Measurements from ENCODE around the gene PCP2.

The PCP2 gene

GRCh38 chr19:7607874-7608560 lies 25.5 kb downstream of the PCP2 start:
- intact Hi-C loops (cut with DNase I; ENCODE audit: low total_unique reads) = no loop called here
- Histone ChIP-seq H3K4me1 (no peaks in the 10 kb centered on the region), H3K27me3 (peaks cover 0 to 40% of the 10 kb centered on the region in 2 donors), H3K9me3 (no peaks in the 10 kb centered on the region), H3K27ac (no peak overlapping the region), H3K36me3 (peaks cover 0 to 38% (median 0%) of the 10 kb centered on the region in 3 donors), H3K4me3 (no peak overlapping the region)
- no peak for DNase-seq
- no peak for TF ChIP-seq CTCF (IDR thresholded peaks at IDR 0.05)

- TF ChIP-seq CTCF (IDR thresholded peaks at IDR 0.05) = no peak
- no peak overlapping the region for H3K27ac ChIP-seq
- H3K4me3 ChIP-seq = no peak overlapping the region
- H3K4me1 ChIP-seq = peaks cover 0 to 4% (median 0%) of the 10 kb centered on the region in 4 donors
- intact Hi-C loops (cut with DNase I; ENCODE audit: low total_unique reads) = no loop called here
- no peaks in the 10 kb centered on the region for H3K9me3 ChIP-seq
- H3K36me3 ChIP-seq = peaks cover 0 to 33% (median 0%) of the 10 kb centered on the region in 3 donors
- DNase-seq = no peak
- peaks cover 0 to 47% of the 10 kb centered on the region in 2 donors for H3K27me3 ChIP-seq
These were observed 26.2 kb downstream of the PCP2 start for GRCh38 chr19:7607212-7607873.

- H3K36me3 ChIP-seq = peaks cover 0 to 22% (median 0%) of the 10 kb centered on the region in 3 donors
- peaks cover 0 to 6% (median 0%) of the 10 kb centered on the region in 4 donors for H3K4me1 ChIP-seq
- H3K27ac ChIP-seq = no peak overlapping the region
- TF ChIP-seq CTCF (IDR thresholded peaks at IDR 0.05) = no peak
- no peaks in the 10 kb centered on the region for H3K9me3 ChIP-seq
- intact Hi-C loops (cut with DNase I; ENCODE audit: low total_unique reads) = no loop called here
- no peak overlapping the region for H3K4me3 ChIP-seq
- DNase-seq = no peak
- peaks cover 0 to 55% of the 10 kb centered on the region in 2 donors for H3K27me3 ChIP-seq
These were observed 27.2 kb downstream of the PCP2 start for GRCh38 chr19:7606289-7606688.

GRCh38 chr19:7605490-7606222 lies 27.9 kb downstream of the PCP2 start:
- intact Hi-C loops (cut with DNase I; ENCODE audit: low total_unique reads) = no loop called here
- no peak overlapping the region for H3K27ac ChIP-seq
- H3K36me3 ChIP-seq = peaks cover 0 to 17% (median 0%) of the 10 kb centered on the region in 3 donors
- TF ChIP-seq CTCF (IDR thresholded peaks at IDR 0.05) = no peak
- no peak overlapping the region for H3K4me3 ChIP-seq
- no peak for DNase-seq
- peaks cover 0 to 55% of the 10 kb centered on the region in 2 donors for H3K27me3 ChIP-seq
- peaks cover 0 to 6% (median 0%) of the 10 kb centered on the region in 4 donors for H3K4me1 ChIP-seq
- no peaks in the 10 kb centered on the region for H3K9me3 ChIP-seq

- peaks cover 0 to 53% of the 10 kb centered on the region in 2 donors for H3K27me3 ChIP-seq
- H3K4me3 ChIP-seq = no peak overlapping the region
These were observed 29.6 kb downstream of the PCP2 start for GRCh38 chr19:7603919-7604318.

More at GRCh38 chr19:7603919-7604318, 29.6 kb downstream of the PCP2 start:
- peaks cover 0 to 6% (median 0%) of the 10 kb centered on the region in 4 donors for H3K4me1 ChIP-seq
- no peaks in the 10 kb centered on the region for H3K9me3 ChIP-seq
- H3K36me3 ChIP-seq = peaks cover 0 to 13% (median 0%) of the 10 kb centered on the region in 3 donors
- no peak for DNase-seq
- no peak for TF ChIP-seq CTCF (IDR thresholded peaks at IDR 0.05)
- intact Hi-C loops (cut with DNase I; ENCODE audit: low total_unique reads) = no loop called here
- H3K27ac ChIP-seq = no peak overlapping the region

Data from tibial artery (tissue), 4 donors.